Vagina (tissue), 2 donors: ENCODE data around the gene FAM171A1.

Experiments used
- CTCF ChIP-seq, 3 experiments: fragments of 450-650 bp in 2 of 3; fragments of 200-600 bp in 1 of 3; sonication (generic) in 1 of 3; IDR thresholded peaks; one replicate each; pipeline ENCODE4 v1.5.1; 2017 to 2019; ENCODE audit warnings: antibody characterized with exemption in 3 of 3, mild to moderate bottlenecking in 2 of 3, moderate library complexity in 2 of 3
- POLR2A ChIP-seq, 2 donors: fragments of 450-650 bp; IDR thresholded peaks; one replicate each; pipeline ENCODE4 v1.6.1; 2017; ENCODE audit warnings: antibody characterized with exemption in 2 of 2, mild to moderate bottlenecking in 2 of 2, moderate library complexity in 2 of 2

- TF ChIP-seq POLR2A (IDR thresholded peaks at IDR 0.05) (no peak), CTCF (IDR thresholded peaks at IDR 0.05) (no peak)
Measured at GRCh38 chr10:15378569-15378968, 7.5 kb upstream of the FAM171A1 start.
